GM21515 (cell line): ENCODE measurements around the gene KRI1.

Source experiments
- ATAC-seq: cut with Tn5 transposase; IDR thresholded peaks from one replicate; pipeline ENCODE4 v1.9.1; 2021; ENCODE audit not compliant: unreplicated experiment

KRI1 gene

DNA sequence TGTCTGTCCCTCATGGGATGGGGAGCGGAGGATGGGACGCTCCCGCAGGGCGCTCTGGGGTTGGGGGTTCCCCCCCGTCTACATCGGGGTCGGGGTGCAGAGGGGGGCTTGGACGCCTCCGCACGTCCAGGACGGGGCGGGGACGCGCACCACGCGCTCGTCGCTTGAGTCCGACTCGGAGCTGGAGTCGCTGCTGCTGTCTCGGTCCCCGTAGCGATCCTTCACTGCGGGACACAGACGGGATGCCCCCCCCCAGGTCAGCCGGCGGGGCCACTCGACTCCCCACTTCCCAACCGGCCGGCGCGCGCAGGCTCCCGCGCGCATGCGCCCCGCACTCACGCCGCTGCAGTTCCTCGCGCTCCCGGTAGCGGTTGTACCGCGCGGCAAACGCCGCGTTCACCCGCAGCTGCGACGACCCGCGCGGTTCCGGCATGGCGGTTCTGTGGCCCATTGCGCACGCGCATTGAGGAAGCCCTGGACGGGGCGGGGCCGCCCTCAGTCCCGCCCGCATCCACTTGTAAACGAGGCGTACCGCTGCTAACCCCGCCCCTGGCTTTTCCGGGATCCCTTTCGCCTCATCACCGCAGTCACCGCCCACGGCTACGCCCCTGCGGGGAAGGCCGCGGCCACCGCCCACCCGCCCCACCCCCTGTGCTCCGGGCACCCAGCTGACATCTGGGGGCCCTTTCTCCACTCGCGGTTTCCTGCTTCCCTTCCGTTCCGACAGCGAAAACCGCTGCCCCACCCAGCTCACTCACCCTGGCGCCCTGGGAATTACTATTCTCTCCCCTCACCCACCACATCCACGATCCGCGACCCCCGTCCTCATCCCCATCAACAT, at the start of gene KRI1:
KRI1 (minus strand) TSS at position 444 of the 841 bp plus-strand sequence; CDS start at position 433, 11 bp downstream.
- ATAC-seq = peak; percentile 38

DNA sequence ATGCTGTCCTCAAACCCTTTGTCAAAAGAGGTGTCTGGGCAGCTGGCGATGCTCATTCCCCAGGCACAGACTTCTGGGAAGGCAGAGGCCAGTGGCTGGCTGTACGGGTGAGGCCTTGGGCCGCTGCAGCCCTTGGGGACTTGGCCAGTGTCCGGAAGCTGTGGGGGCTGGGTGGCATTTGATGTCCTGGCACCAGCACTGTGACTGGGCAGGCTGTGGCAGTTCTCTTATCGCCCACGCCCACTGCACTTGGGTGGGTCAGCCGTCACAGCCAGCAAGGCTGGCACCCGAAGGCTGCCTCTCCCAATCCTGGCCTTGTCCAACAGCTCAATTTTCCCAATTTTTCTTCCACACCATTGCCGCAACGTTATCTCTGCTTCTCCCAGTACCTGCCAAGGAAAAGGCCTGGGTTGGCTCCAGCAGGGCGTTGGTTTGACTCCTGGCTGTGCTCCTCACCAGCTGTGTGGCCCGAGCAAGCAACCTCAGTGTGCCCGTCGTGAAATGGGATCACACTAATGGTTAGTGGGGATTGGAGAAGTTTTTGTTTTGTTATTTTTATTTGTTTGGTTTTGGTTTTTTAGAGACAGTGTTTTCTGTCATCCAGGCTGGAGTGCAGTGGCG, 46.8 kb upstream of the KRI1 start:
- no peak for ATAC-seq

DNA sequence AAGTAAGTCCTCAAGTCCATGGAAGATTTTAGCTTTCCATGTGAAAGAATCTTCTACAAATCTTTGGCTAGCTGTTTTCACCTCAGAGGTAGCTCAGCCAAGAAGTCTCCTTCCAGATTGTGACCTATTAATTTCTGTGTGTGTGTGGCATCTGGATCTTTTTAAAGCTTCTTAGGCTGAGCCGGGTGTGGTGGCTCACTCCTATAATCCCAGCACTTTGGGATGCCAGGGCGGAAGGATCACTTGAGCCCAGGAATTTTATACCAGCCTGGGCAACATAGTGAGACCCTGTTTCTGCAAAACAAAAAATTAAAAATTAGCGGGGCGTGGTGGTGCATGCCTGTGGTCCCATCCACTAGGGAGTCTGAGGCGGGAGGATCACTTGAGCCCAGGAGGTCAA, 46.1 kb upstream of the KRI1 start:
- ATAC-seq = no peak

DNA sequence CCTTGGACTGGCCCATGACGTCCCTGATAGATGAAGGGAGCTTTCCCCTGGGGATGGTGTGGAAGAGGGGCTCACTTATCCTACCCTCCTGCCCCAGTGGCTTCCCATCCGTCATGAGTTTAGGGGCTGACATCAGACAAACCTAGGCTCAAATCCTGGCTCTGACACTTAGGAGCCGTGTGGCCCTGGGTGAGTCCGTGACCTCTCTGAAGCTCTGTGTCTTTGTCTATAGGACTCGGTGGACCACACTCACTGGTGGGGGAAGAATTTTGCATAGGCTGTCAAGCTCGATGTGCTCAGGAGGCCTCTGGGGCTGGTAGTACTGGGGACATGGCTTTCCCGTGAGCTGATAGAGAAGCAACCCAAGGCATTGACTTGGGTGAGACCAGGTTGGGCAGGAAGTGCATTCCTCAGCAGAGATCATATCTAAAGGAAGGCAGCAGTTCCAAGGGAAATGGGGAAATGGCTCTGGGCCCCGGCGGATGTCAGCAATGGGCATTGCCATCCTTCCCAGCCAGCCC, 38.7 kb upstream of the KRI1 start:
- no peak for ATAC-seq

DNA sequence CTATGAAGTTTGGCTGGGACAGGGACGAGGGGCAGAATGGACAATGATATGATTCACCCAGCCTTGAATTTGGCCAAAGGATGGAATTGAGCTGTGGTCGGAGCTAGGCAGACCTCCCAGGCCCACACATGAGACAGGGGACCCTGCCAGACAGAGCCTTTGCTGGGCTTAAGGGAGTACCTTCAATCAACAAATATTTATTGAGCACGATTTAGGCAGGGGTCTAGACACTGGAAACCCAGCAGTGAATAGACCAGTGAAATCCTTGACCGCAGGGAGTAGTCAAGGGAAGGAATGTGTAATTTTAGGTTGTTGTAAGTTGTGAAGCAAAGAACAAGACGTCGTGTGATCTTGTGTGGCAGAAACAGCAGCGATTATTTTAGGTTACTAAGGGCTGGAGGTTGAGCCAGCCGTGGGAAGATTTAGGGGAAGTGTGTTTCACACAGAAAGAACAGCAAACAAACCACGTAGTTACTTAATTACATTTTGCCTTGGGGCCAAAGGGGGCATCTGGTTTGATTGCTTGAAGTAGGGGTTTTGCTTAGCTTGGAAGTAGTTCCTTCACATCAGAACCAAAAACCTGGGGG, 38.2 kb upstream of the KRI1 start:
- ATAC-seq = no peak

DNA sequence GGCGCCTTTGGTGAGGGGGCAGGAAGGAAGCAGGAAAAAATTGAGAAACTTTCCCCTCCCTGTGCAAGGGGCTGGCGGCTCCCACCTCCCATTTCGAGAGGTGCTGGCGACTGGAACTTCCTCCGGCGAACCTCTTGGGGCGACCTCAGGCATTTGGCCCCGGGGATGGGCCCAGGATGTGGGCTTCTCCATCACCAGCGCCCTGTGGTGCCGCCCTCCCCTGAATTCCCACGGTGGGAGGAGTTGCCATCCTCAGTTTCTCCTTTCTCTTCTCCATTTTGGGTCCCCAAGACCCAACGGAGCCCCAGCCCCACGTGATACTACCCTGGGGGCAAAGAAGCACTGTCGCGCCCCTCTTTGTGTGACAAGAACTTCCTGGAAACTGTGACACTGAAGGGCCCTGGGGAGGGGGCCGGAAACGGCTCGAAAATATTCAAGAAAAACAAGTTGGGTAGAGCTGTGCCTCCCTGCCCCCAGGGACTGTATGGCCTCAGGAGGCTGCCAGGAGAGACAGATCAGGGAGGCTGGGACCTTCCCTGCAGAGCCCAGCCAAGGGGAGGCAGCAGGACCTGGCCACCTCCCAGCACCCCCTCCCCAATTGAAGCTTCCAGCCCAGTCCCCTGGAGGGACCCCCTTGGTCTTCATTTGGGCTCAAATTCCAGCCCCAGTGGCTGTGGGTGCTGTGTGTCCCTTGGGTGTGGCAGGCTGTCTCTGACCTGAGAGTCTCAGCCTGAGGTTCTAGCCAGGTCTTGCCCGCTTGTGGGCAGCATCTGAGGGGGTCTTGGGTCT, 37.5 kb upstream of the KRI1 start:
- ATAC-seq = no peak

DNA sequence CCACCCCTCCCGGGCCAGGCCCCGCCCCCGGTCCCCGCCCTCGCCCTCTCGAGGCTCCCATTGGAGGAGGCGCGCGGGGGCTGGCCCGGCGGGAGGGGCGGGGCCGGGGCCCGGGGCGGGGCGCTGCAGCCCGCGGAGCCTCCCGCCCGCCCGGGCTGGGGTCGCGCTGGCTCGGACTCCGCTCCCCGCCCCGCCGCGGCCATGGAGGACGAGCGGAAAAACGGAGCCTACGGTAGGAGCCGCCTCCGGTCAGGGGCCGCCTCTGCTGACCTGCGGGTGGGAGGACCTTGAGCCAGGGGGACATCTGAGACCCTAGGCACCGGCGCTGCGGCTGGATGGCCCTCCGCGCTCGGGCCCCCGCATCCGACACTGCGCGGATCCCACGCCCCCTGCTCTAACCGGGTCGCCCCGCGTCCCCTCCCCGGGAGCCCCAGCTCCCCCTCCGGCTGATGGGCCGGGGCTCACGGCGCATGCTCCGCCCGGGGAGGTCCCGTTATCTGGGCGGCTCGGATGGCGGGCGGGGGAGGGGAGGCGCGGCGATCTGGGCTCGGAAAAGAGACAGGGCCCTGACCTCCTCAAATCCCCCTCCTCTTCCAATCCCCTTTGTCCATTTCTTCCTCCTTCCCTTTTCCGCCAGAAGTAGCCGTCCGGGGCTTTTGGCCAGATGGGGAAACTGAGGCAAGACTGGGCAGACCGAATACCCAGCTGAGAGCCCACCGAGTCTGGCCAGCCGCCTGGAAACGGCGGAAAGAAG, 36.7 kb upstream of the KRI1 start:
- ATAC-seq = no peak

DNA sequence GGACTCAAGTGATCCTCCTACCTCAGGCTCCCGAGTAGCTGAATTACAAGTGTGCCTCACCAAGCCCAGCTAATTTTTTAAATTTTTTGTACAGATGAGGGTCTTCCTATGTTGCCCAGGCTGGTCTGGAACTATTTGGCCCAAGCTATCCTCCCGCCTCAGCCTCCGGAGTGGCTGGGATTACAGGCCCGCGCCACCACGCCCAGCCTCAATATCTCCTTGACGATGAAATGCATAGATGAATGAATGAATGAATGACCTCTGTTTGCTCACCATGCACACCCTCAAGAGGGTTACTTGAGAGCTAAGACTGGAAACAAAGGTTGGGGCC, 36.2 kb upstream of the KRI1 start:
- no peak for ATAC-seq

DNA sequence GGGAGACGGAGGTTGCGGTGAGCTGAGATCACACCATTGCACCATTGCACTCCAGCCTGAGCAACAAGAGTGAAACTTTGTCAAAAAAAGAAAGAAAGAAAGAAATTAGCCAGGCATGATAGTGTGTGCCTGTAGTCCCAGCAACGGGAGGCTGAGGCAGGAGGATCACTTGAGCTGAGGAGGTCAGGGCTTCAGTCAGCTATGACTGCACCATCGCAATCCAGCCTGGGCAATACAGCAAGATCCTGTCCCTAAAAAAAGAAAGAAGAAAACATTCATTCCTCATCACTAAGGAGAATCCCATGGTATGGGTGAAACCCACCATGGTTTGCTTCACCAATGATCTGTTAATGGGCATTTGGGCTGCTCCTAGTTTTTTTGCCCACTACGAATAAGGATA, 34.3 kb upstream of the KRI1 start:
- no peak for ATAC-seq

DNA sequence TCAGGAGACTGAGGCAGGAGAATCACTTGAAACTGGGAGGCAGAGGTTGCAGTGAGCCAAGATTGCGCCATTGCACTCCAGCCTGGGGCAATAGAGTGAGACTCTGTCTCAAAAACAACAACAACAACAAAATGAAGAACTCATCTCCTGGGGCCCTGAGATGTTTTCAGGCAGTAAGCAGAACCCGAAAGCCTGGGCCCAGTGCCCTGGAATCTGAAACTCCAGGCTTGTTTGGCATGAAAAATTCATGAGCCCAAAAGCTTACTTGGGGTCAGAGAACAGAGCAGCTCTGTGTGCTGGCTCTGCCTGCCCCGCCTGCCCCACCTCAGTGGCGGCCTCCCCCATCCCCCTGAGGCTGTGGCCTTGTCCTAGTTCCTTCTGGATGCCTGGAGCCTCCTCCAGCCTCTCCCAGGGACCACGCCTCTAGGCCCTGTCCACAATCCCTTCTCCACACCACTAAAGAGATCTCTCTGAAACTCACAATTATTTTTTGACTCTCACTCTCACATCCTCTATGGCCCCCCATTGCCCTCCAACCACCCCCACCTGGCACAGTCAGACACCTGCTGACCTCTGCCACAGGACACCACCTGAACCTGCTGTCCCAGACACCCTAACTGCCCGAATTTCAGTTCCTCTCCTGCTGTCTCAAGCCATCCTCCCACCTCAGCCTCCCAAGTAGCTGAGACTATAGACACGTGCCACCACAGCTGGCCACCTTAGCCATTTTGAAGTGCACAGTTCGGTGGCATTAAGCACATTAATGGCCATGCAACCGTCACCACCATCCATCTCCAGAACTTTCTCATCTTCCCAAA, 28.2 kb upstream of the KRI1 start:
- peak; percentile 48 for ATAC-seq

DNA sequence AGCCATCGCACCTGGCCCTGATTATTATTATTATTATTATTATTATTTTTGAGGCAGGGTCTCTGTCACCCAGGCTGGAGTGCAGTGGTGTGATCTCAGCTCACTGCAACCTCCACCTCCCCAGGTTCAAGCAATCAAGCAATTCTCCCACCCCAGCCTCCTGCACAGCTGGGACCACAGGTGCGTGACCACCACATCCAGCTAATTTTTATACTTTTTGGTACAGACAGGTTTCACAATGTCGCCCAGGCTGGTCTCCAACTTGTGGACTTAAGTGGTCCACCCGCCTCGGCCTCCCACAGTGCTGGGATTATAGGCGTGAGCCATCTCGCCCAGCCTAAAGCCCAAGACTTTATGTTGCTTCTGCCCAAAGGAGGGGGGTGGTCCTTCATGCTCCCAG, 27.3 kb upstream of the KRI1 start:
- no peak for ATAC-seq

DNA sequence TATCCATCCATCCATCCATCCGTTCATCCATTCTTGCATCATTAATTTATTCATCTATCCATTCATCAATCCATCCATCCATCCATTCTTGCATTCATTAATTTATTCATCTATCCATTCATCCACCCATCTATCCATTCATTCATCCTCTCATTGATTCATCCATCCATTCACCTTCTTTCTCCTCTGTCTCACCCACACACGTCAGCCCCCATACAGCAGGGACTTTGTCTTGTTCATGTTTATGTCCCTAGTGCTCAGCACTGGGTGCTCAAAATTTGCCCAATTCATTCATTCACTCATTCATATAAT, 22.0 kb upstream of the KRI1 start:
- ATAC-seq = no peak

DNA sequence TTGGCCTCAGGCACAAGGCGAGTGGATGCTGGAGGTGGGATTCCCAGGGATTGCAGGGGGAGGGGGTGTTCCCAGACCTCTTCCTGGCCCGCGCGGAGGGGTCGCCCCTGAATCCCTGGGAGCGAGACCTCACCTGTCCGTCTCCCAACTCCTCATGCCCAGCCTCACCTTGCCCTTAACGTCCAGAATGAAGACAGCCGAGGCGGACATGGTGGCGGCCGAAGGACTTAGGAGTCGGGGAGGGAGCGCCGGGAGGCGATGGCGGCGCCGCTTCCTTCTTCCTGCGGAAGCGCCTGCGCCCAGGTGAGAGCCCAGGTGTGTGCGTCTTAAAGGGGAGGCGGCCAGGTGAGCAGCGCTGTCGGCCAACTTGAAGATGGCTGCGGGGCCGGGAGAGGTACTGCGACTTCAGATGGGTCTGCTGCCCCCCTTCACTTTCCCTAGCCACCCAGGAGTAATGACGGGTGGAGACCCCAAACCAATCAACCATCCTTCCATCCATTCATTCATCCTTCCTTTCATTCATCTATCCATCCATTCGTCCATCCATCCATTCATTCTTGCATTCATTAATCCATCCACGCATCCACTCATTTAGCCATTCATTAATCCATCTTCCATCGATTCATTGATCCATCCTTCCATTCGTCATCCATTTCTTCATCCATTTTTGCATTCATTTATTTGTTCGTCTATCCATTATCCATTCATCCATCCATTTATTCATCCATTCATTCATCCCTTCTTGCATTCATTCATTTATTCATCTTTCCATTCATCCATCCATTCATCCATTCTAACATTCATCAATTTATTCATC, 21.4 kb upstream of the KRI1 start, which contains the start of gene AP1M2:
AP1M2 (minus strand) TSS at position 291 of the 817 bp plus-strand sequence; CDS start at position 210, 81 bp downstream.
- no peak for ATAC-seq

DNA sequence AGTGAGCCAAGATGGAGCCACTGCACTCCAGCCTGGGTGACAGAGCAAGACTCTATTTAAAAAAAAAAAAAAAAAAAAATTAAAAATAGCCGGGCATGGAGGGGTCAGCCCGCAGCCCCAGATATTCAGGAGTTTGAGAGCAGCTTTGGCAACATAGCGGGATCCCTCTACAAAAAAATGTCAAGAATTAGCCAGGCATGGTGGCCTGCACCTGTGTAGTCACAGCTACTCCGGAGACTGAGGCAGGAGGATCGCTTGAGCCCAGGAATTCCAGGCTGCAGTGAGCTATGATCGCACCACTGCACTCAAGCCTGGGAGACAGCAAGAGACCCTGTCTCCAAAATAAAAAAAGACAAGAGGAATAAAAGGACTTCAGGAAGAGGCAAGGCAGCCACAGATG, 20.6 kb upstream of the KRI1 start:
- ATAC-seq = no peak

DNA sequence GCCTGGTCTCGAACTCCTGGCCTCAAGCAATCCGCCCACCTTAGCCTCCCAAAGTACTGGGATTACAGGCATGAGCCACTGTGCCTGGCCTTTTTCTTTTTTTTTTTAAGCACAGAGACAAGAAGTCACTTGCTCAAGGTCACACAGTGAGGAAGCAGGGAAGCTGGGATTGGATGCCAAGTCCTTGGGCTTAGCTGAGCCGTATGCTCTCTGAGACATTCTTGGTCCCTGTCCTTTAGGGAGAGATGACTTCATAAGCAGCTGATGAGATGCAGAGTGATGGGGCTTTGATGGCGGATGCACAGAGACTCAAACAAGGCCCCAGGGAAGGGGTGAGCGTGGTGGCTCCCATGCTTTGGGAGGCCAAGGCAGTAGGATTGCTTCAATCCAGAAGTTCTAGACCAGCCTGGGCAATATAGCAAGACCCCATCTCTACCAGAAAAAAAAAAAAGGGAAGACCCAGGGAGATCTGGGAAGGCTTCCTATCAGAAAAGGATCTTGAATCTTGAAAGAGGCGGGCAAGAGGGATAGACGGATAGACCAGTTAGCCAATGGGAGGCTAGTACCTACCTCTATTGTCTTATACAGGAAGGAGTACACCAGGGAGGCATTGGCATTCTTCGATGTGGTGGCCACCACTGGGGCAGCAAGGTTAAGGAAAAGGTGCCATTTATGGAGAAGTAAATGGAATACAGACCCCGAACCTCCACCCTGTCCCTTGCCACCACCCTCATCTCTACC, 17.4 kb upstream of the KRI1 start:
- ATAC-seq = no peak

DNA sequence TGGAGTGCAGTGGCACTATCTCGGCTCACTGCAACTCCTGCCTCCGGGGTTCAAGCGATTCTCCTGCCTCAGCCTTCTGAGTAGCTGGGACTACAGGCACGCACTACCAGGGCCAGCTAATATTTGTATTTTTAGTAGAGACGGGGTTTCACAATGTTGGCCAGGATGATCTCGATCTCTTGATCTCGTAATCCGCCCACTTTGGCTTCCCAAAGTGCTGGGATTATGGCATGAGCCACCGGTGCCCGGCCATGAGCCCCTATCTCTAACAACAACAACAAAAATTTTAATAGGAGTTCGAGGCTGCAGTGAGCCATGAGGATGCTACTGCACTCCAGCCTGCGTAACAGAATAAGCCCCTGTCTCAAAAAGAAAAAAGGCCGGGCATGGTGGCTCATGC, 16.3 kb upstream of the KRI1 start:
- ATAC-seq = no peak

DNA sequence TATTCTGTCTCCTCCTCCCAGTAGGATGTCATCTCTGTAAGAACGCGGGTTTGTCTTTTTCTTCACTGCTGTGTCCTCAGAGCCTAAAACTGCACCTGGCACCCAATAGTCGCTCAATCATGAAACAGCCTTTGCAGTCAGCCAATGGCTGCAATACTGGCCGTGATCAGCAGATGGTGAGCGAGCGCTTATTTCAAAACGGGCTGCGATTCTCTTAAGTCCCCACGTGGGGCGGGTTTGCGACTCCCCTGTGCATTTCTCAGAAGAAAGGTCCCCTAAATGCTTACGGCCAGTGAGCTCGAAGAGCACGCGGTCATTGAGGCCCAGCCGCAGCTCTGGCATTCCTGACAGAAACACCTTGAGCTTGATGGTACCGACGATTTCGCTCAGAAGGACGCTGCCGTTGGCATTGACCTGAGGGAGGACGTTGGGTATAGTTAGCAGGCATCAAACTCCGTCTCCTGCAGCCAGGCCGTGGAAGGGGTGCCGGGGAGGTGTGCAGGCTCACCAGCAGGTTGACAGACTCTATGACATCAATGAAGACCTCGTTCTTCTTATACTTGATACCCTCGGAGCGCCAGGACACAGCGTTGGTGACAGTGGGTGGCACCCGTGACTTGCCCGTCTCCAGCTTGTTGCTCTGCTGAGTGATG, 15.3 kb upstream of the KRI1 start:
- ATAC-seq = no peak

DNA sequence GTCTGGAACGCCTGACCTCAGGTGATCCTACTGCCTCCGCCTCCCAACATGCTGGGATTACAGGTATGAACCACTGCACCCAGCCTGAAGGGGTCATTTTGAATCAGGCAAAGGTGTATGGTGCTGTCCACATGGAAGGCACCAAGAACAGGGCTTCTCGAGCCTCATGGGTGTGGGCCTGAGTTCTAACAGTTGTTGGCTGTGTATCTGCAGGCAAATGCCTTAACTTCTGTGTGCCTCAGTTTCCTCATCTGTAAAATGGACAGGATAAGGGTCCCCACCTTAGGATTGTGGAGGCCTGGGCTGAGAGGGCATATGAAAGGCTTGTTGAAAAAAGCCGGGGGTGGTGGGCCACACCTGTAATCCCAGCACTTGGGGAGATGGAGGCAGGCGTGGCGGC, 12.1 kb upstream of the KRI1 start:
- no peak for ATAC-seq
